ENCODE measurements around the gene KCNQ1.

Gene KCNQ1

GRCh38 chr11:2789791-2790567, 345.2 kb downstream of the KCNQ1 start:
- DNase-seq (ENCODE audit: low spot score) (no peak), FAIRE-seq (no peak)

- FAIRE-seq (no peak), DNase-seq (ENCODE audit: low spot score) (no peak)
Observed at GRCh38 chr11:2790568-2790921, 345.7 kb downstream of the KCNQ1 start.

GRCh38 chr11:2791139-2791520, 346.3 kb downstream of the KCNQ1 start:
- DNase-seq (ENCODE audit: low spot score) (no peak), FAIRE-seq (no peak)

- FAIRE-seq: no peak
- DNase-seq (ENCODE audit: low spot score): no peak
Observed at GRCh38 chr11:2791521-2792380, 346.9 kb downstream of the KCNQ1 start.

GRCh38 chr11:2792381-2793250, 347.8 kb downstream of the KCNQ1 start:
- DNase-seq (ENCODE audit: low spot score) (no peak), FAIRE-seq (no peak)

GRCh38 chr11:2793701-2794045, 348.9 kb downstream of the KCNQ1 start:
- DNase-seq (ENCODE audit: low spot score) (no peak), FAIRE-seq (no peak)

- FAIRE-seq: no peak
- no peak for DNase-seq (ENCODE audit: low spot score)
Observed at GRCh38 chr11:2794046-2794967, 349.5 kb downstream of the KCNQ1 start.

- FAIRE-seq: no peak
Observed at GRCh38 chr11:2794968-2795322, 350.1 kb downstream of the KCNQ1 start.

GRCh38 chr11:2795491-2795991, 350.7 kb downstream of the KCNQ1 start:
- FAIRE-seq (no peak), DNase-seq (ENCODE audit: low spot score) (no peak)

More at GRCh38 chr11:2794968-2795322, 350.1 kb downstream of the KCNQ1 start:
- DNase-seq (ENCODE audit: low spot score): no peak

- no peak for DNase-seq (ENCODE audit: low spot score)
- FAIRE-seq: no peak
Observed at GRCh38 chr11:2796091-2796490, 351.3 kb downstream of the KCNQ1 start.

- no peak for FAIRE-seq
Observed at GRCh38 chr11:2796508-2797113, 351.8 kb downstream of the KCNQ1 start.

GRCh38 chr11:2797121-2797711, 352.4 kb downstream of the KCNQ1 start:
- FAIRE-seq: no peak
- DNase-seq (ENCODE audit: low spot score): no peak

More at GRCh38 chr11:2796508-2797113, 351.8 kb downstream of the KCNQ1 start:
- DNase-seq (ENCODE audit: low spot score): no peak

GRCh38 chr11:2797741-2798361, 353.0 kb downstream of the KCNQ1 start:
- no peak for FAIRE-seq
- no peak for DNase-seq (ENCODE audit: low spot score)

GRCh38 chr11:2798951-2799761, 354.3 kb downstream of the KCNQ1 start:
- no peak for FAIRE-seq
- peak; percentile 14 for DNase-seq (ENCODE audit: low spot score)

GRCh38 chr11:2799881-2800654, 355.3 kb downstream of the KCNQ1 start:
- DNase-seq (ENCODE audit: low spot score) (no peak), FAIRE-seq (no peak)

GRCh38 chr11:2800655-2801531, 356.1 kb downstream of the KCNQ1 start:
- DNase-seq (ENCODE audit: low spot score): no peak
- FAIRE-seq: no peak

Data from RCC 7860 (cell line).